Suppressor macrophage (primary cell): ENCODE results near the gene PAM.

Experiments
- DNase-seq, 4 experiments: peaks; one replicate each; pipeline ENCODE4 v3.0.0-alpha.2; 2020 to 2022
- total RNA-seq, 17 experiments: gene quantifications; one replicate each; lab custom pipeline; 2026; ENCODE audit warnings: mixed read lengths in 6 of 17, inconsistent platforms in 3 of 17; lab: John Stamatoyannopoulos, UW

The PAM gene
- total RNA-seq, result 35.4 to 82.5 (median 53.8) reads per million in 17 experiments

- DNase-seq, result peak; percentile 67 to 87 (median 78)
Observed at GRCh38 chr5:102754767-102755431, at the start of gene PAM. Gene PAM (plus strand): TSS chr5:102755305. CDS start chr5:102866196, 110,891 bp downstream.

- no peak for DNase-seq
Observed at GRCh38 chr5:102711525-102712385, 43.4 kb upstream of the PAM start.

- DNase-seq, result peak in 2 of 4 experiments; percentile 11
Observed at GRCh38 chr5:102713278-102713677, 41.8 kb upstream of the PAM start.

GRCh38 chr5:102713682-102714231, 41.3 kb upstream of the PAM start:
- no peak for DNase-seq

GRCh38 chr5:102715082-102715807, 39.9 kb upstream of the PAM start:
- no peak for DNase-seq

GRCh38 chr5:102716017-102716416, 39.1 kb upstream of the PAM start:
- DNase-seq, result no peak

- DNase-seq, result no peak
Observed at GRCh38 chr5:102718819-102719218, 36.3 kb upstream of the PAM start.

GRCh38 chr5:102719886-102720285, 35.2 kb upstream of the PAM start:
- no peak for DNase-seq

- no peak for DNase-seq
Observed at GRCh38 chr5:102720969-102721368, 34.1 kb upstream of the PAM start.

GRCh38 chr5:102722931-102723330, 32.2 kb upstream of the PAM start:
- no peak for DNase-seq

- no peak for DNase-seq
Observed at GRCh38 chr5:102731693-102732092, 23.4 kb upstream of the PAM start.

- no peak for DNase-seq
Observed at GRCh38 chr5:102733534-102733933, 21.6 kb upstream of the PAM start.

GRCh38 chr5:102737161-102737560, 17.9 kb upstream of the PAM start:
- DNase-seq, result no peak

- no peak for DNase-seq
Observed at GRCh38 chr5:102737805-102738469, 17.2 kb upstream of the PAM start.

- DNase-seq, result no peak
Observed at GRCh38 chr5:102740515-102740914, 14.6 kb upstream of the PAM start.

- DNase-seq, result no peak
Observed at GRCh38 chr5:102742215-102742614, 12.9 kb upstream of the PAM start.

GRCh38 chr5:102743900-102744299, 11.2 kb upstream of the PAM start:
- no peak for DNase-seq

GRCh38 chr5:102747386-102748166, 7.5 kb upstream of the PAM start:
- no peak for DNase-seq

GRCh38 chr5:102749416-102750030, 5.6 kb upstream of the PAM start:
- DNase-seq, result no peak

GRCh38 chr5:102750151-102750834, 4.8 kb upstream of the PAM start:
- DNase-seq, result no peak
